BE2C (cell line): ENCODE data around the gene DISP2.

Experiments
- DNase-seq: peaks from one replicate; pipeline ENCODE4 v3.0.0-alpha.2; 2020
- H3K27me3 ChIP-seq: fragments of 250-450 bp; sonication (Bioruptor Pico); 2 replicates; pipeline ENCODE4 v1.5.1; 2020; ENCODE audit warnings: mild to moderate bottlenecking
- H3K36me3 ChIP-seq: fragments of 250-450 bp; sonication (Bioruptor Pico); 2 replicates; pipeline ENCODE4 v1.5.1; 2020; ENCODE audit warnings: mild to moderate bottlenecking
- H3K4me1 ChIP-seq: fragments of 250-450 bp; sonication (Bioruptor Pico); 2 replicates; pipeline ENCODE4 v1.5.1; 2020
- H3K4me3 ChIP-seq: 2 replicates; pipeline ENCODE4 v1.5.1; 2011; ENCODE audit warnings: low read depth, low read length
- H3K9me3 ChIP-seq: fragments of 250-450 bp; sonication (Bioruptor Pico); 2 replicates; pipeline ENCODE4 v1.5.1; 2020
- TF ChIP-seq, protein P1 (sequence below): IDR thresholded peaks from 2 replicates; pipeline ENCODE4 v1.5.1; 2012; ENCODE audit warnings: mild to moderate bottlenecking, low read depth, low read length

The DISP2 gene

DNA sequence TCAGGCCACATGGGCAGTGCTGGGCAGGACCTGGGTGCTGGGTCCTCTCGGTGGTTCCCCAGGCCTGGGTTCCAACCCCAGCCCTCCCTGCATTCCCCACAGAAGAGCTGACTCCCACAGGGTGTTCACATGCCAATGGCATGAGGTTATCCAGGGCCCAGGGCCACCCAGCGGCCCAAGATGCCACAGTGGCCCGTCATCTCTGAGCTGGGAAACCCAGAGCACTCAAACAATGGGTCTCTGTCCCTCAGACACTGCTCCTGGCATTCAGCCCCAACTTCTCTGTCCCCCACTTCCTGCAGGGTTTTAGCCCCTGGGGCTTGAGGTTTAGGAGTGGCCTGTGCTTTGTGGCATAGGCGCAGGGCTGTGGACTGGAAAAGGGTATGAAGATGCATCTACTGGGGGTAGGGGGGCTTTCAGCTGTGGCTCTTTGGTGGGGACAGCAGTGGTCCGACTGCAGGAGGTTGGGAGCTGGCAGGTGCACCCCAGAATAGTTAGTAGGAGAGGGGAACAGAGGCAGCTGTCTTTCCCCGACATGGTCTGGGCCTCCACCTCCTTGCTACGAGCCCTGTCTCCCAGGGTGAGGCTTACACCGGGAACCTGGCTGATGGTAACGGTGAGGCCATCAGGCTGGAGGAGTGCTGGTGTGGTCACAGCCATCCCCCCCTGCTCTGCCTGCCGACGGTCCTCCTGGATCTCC, 18.9 kb upstream of the DISP2 start:
- no peaks in the 10 kb centered on the region for H3K36me3 ChIP-seq
- no peak overlapping the region for H3K4me3 ChIP-seq
- DNase-seq, result no peak
- H3K27me3 ChIP-seq, result no peaks in the 10 kb centered on the region
- H3K9me3 ChIP-seq, result no peaks in the 10 kb centered on the region
- H3K4me1 ChIP-seq, result peaks cover 66% of the 10 kb centered on the region
- TF ChIP-seq, protein P1, sequence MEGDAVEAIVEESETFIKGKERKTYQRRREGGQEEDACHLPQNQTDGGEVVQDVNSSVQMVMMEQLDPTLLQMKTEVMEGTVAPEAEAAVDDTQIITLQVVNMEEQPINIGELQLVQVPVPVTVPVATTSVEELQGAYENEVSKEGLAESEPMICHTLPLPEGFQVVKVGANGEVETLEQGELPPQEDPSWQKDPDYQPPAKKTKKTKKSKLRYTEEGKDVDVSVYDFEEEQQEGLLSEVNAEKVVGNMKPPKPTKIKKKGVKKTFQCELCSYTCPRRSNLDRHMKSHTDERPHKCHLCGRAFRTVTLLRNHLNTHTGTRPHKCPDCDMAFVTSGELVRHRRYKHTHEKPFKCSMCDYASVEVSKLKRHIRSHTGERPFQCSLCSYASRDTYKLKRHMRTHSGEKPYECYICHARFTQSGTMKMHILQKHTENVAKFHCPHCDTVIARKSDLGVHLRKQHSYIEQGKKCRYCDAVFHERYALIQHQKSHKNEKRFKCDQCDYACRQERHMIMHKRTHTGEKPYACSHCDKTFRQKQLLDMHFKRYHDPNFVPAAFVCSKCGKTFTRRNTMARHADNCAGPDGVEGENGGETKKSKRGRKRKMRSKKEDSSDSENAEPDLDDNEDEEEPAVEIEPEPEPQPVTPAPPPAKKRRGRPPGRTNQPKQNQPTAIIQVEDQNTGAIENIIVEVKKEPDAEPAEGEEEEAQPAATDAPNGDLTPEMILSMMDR, result no peak

DNA sequence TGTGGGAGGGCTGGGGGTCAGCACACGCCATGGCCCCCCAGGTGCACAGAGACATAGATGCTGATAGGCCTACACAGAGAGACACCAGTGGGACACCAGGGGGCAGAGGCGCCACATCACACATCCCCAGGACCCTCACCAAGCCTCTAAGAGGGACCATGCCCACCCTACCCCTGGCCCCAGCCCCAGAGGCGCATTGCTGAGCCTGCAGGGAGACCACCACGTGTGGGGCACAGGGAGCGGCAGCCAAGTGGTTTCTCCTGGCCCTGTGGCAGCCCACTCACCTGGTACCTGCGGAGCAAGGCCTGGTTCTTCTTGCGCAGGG, 18.4 kb upstream of the DISP2 start:
- no peaks in the 10 kb centered on the region for H3K36me3 ChIP-seq
- H3K4me3 ChIP-seq, result peak overlapping the region; percentile 46
- TF ChIP-seq, protein P1, result peak; percentile 61
- peak; percentile 66 for DNase-seq
- H3K4me1 ChIP-seq, result peaks cover 63% of the 10 kb centered on the region
- no peaks in the 10 kb centered on the region for H3K27me3 ChIP-seq
- H3K9me3 ChIP-seq, result no peaks in the 10 kb centered on the region

DNA sequence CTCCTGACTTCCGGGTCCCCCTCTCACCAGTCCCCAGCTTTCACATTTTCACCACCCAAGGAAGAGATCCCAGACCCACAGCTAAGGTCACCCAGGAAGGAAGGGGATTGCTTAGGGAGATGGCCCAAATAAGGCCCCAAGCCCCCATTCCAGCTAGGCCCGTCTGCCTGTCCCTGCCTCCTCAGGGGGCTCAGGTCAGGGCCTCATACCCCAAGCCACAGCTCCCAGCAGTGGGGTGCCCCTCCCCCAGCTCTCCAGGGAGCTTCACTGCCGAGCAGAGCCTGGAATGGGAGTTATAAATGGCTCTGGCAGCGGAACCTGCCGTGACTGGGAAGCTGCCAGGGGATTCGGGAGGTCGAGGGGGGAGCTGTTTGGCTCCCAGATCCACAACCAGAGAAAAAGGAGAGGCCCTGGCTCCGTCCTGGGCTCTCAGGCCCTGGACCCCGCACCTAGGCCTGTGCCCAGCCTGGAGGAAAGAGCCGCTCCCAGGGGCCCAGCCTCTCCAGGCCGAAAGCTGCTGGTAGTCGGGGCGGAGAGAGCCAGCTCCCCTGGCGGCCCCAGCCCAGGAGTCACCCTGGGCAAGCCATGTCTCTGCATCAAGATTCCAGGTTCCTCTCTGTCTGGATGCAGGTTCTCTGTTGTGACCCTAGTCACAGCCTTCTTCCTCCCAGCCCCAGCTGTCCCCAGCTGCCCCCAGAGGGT, 17.8 kb upstream of the DISP2 start:
- TF ChIP-seq, protein P1, result no peak
- Histone ChIP-seq H3K27me3 (no peaks in the 10 kb centered on the region), H3K9me3 (no peaks in the 10 kb centered on the region), H3K4me1 (peaks cover 57% of the 10 kb centered on the region), H3K4me3 (peak overlapping the region; percentile 46), H3K36me3 (no peaks in the 10 kb centered on the region)
- DNase-seq, result peak; percentile 89

DNA sequence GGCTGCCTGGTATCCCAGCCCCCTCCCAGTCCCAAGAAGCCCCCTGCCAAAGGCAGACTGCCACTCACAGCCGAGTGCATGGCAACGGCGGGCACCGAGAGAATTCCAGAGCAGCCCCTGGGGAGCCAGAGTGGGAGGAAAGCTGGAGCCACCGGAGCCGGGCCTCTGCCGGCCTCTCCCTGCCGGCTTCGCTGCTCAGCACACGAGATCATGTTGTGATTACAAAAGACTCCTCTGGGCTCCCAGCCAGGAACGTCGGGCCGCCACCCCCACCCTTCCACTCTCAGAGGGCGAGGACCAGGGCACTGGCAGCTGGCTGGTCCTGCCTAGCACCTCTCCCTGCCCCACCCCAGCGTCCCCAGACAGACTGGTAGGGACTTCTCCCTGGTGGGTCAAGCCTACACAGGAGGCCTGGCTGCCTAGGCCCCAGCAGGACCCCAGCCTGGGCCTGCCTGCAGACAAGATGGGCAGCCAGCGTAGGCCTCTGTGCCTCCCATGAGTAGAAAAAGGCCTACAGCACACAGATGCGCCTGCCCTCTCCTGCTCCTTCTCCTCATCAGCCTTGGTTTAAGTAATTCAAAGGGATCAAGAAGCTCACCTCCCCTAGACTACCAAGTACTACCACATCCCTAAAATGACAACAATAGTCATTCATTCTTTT, 17.1 kb upstream of the DISP2 start, which contains the start of gene CCDC9B:
CCDC9B (minus strand) TSS at position 200 of the 661 bp plus-strand sequence; CDS start at position 80, 120 bp downstream.
- H3K4me3 ChIP-seq, result peak within 1 kb of the TSS; percentile 46
- peaks cover 50% of the 10 kb centered on the region for H3K4me1 ChIP-seq
- TF ChIP-seq, protein P1, result no peak

DNA sequence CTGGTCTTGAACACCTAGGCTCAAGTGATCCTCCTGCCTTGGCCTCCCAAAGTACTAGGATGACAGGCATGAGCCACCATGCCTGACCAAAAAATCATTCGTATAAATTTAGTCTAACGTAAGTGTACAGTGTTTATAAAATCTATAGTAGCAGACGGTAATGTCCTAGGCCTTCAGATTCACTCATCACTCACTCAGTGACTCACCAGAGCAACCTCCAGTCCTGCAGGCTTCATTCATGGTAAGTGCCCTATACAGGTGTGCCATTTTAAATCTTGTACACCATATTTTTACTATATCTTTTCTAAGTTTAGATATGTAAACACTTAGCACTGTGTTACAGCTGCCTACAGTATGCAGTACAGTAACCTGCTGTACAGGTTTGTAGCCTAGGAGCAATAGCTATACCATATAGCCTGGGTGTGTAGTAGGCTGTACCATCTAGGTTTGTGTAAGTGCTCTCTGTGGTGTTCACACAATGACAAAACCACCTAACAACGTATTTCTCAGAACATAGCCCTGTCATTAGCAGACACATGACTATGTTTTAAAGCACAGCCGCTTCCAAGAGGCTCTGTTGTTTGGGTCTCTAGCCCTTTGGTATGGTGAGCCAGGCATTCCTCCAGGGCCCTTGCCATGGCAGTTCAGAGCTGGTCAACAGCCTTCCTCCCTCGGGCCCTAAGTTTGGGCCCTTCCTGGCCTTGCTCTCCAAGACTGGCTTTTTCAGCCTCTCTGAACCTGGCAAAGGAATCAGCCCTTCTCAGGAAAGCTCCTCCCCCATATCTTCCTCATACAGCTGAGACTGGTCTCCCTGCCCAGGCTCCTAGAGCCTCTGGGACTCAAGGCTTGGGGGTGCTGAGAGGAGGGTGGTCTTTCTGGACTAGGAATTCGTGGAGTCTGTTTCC, 15.4 kb upstream of the DISP2 start:
- Histone ChIP-seq H3K36me3 (no peaks in the 10 kb centered on the region), H3K4me1 (peaks cover 36% of the 10 kb centered on the region), H3K4me3 (no peak overlapping the region)

More for the DNA sequence above, 17.1 kb upstream of the DISP2 start, which contains the start of gene CCDC9B:
- Histone ChIP-seq H3K36me3 (no peaks in the 10 kb centered on the region), H3K27me3 (no peaks in the 10 kb centered on the region), H3K9me3 (no peaks in the 10 kb centered on the region)
- DNase-seq, result peak; percentile 94

More for the DNA sequence above, 15.4 kb upstream of the DISP2 start:
- DNase-seq, result no peak
- Histone ChIP-seq H3K9me3 (no peaks in the 10 kb centered on the region), H3K27me3 (no peaks in the 10 kb centered on the region)
- TF ChIP-seq, protein P1, result no peak
